Mesendoderm (in vitro differentiated cells): ENCODE results near the gene CIC.

ENCODE experiments used
- DNase-seq: peaks from one replicate; pipeline ENCODE4 v3.0.0; 2013
- H2AK5ac ChIP-seq: 2 replicates; pipeline ENCODE4 v1.6.1; 2013; ENCODE audit warnings: low read length, inconsistent platforms
- H2BK120ac ChIP-seq: 2 replicates; pipeline ENCODE4 v1.6.1; 2013; ENCODE audit warnings: low read depth, mild to moderate bottlenecking, low read length, moderate library complexity, mixed read lengths
- H2BK15ac ChIP-seq: replicated peaks from 2 replicates; pipeline ENCODE4 v1.6.1; 2013; ENCODE audit warnings: low read depth, mild to moderate bottlenecking, moderate library complexity
- H2BK5ac ChIP-seq: 2 replicates; pipeline ENCODE4 v1.6.1; 2013; ENCODE audit warnings: low read length, inconsistent platforms
- H3K18ac ChIP-seq: 2 replicates; pipeline ENCODE4 v1.6.1; 2013; ENCODE audit warnings: mild to moderate bottlenecking, low read length, mixed read lengths
- H3K23ac ChIP-seq: one replicate; pipeline ENCODE4 v1.6.1; 2013; ENCODE audit warnings: low read length
- H3K27ac ChIP-seq: 2 replicates; pipeline ENCODE4 v1.5.1; 2013; ENCODE audit warnings: low read depth, mild to moderate bottlenecking, inconsistent platforms, low read length, moderate library complexity
- H3K27me3 ChIP-seq: 2 replicates; pipeline ENCODE4 v1.6.1; 2013; ENCODE audit warnings: low read length, control low read depth, mild to moderate bottlenecking, inconsistent platforms; ENCODE audit not compliant: insufficient read depth, poor library complexity
- H3K36me3 ChIP-seq: 2 replicates; pipeline ENCODE4 v1.6.1; 2013; ENCODE audit warnings: low read length, inconsistent platforms; ENCODE audit not compliant: control insufficient read depth, insufficient read depth
- H3K4ac ChIP-seq: one replicate; pipeline ENCODE4 v1.6.1; 2013; ENCODE audit warnings: low read depth, mild to moderate bottlenecking, low read length, moderate library complexity
- H3K4me1 ChIP-seq: 2 replicates; pipeline ENCODE4 v1.6.1; 2013; ENCODE audit warnings: low read depth, low read length, inconsistent platforms; ENCODE audit not compliant: control insufficient read depth
- H3K4me2 ChIP-seq: 2 replicates; pipeline ENCODE4 v1.6.1; 2013; ENCODE audit warnings: low read length
- H3K4me3 ChIP-seq: 2 replicates; pipeline ENCODE4 v1.5.1; 2013; ENCODE audit warnings: mild to moderate bottlenecking, low read length
- H3K56ac ChIP-seq: one replicate; pipeline ENCODE4 v1.6.1; 2013; ENCODE audit warnings: low read length
- H3K79me1 ChIP-seq: 2 replicates; pipeline ENCODE4 v1.6.1; 2013; ENCODE audit warnings: low read length, inconsistent platforms
- H3K79me2 ChIP-seq: 2 replicates; pipeline ENCODE4 v1.6.1; 2013; ENCODE audit warnings: mild to moderate bottlenecking, low read length; ENCODE audit not compliant: control insufficient read depth, insufficient read depth
- H3K9ac ChIP-seq: 2 replicates; pipeline ENCODE4 v1.6.1; 2013; ENCODE audit warnings: low read length, inconsistent platforms
- H4K5ac ChIP-seq: one replicate; pipeline ENCODE4 v1.6.1; 2013; ENCODE audit warnings: low read length
- H4K8ac ChIP-seq: one replicate; pipeline ENCODE4 v1.6.1; 2013; ENCODE audit warnings: low read depth, mild to moderate bottlenecking, control low read depth, low read length, moderate library complexity
- WGBS: extraction: QIAGEN DNeasy Blood & Tissue Kit; methylation state at CpG from one replicate; pipeline ENCODE4 v1.1.7; 2013; ENCODE audit warnings: low lambda C conversion rate, missing lambda C conversion rate; ENCODE audit not compliant: insufficient coverage; ENCODE audit errors: extremely low coverage; 5-methylcytosine and 5-hydroxymethylcytosine counted together

CIC gene

GRCh38 chr19:42272535-42272897, 3.5 kb downstream of the CIC start:
- no peaks in the 10 kb centered on the region for H3K27me3 ChIP-seq
- peaks cover 2% of the 10 kb centered on the region for H3K4me1 ChIP-seq
- no peak overlapping the region for H3K18ac ChIP-seq
- H4K8ac ChIP-seq = no peak overlapping the region
- no peak for DNase-seq
- H2BK15ac ChIP-seq = no peak overlapping the region
- H3K36me3 ChIP-seq = peaks cover 2% of the 10 kb centered on the region
- H3K79me1 ChIP-seq = peaks cover 7% of the 10 kb centered on the region
- H3K9ac ChIP-seq = no peak overlapping the region
- no peak overlapping the region for H3K56ac ChIP-seq
- no peak overlapping the region for H2BK120ac ChIP-seq
- no peak overlapping the region for H2AK5ac ChIP-seq
- no peak overlapping the region for H3K4ac ChIP-seq
- no peak overlapping the region for H3K27ac ChIP-seq
- H3K23ac ChIP-seq = no peak overlapping the region
- no peak overlapping the region for H3K4me3 ChIP-seq
- no peaks in the 10 kb centered on the region for H3K79me2 ChIP-seq
- no peak overlapping the region for H3K4me2 ChIP-seq
- H2BK5ac ChIP-seq = no peak overlapping the region
- WGBS = no CpG with 5 or more reads among the region's 9 CpGs
- no peak overlapping the region for H4K5ac ChIP-seq

- no peaks in the 10 kb centered on the region for H3K27me3 ChIP-seq
- H2BK5ac ChIP-seq = no peak overlapping the region
- no peak overlapping the region for H3K56ac ChIP-seq
- no peak overlapping the region for H3K23ac ChIP-seq
- H2BK120ac ChIP-seq = no peak overlapping the region
- no CpG with 5 or more reads among the region's 23 CpGs for WGBS
- no peak overlapping the region for H3K4me3 ChIP-seq
- H3K4me2 ChIP-seq = no peak overlapping the region
- H3K4ac ChIP-seq = no peak overlapping the region
- peaks cover 2% of the 10 kb centered on the region for H3K4me1 ChIP-seq
- no peak overlapping the region for H4K5ac ChIP-seq
- H3K18ac ChIP-seq = no peak overlapping the region
- no peak overlapping the region for H3K9ac ChIP-seq
- H3K79me2 ChIP-seq = no peaks in the 10 kb centered on the region
- no peak for DNase-seq
- peaks cover 2% of the 10 kb centered on the region for H3K36me3 ChIP-seq
- H3K27ac ChIP-seq = no peak overlapping the region
- H3K79me1 ChIP-seq = peaks cover 7% of the 10 kb centered on the region
- no peak overlapping the region for H2BK15ac ChIP-seq
- no peak overlapping the region for H4K8ac ChIP-seq
- H2AK5ac ChIP-seq = no peak overlapping the region
Measured at GRCh38 chr19:42272989-42273406, 3.9 kb downstream of the CIC start.

GRCh38 chr19:42273407-42274064, 4.5 kb downstream of the CIC start:
- H2BK5ac ChIP-seq = no peak overlapping the region
- H2AK5ac ChIP-seq = no peak overlapping the region
- H3K4ac ChIP-seq = no peak overlapping the region
- peaks cover 2% of the 10 kb centered on the region for H3K36me3 ChIP-seq
- H3K27me3 ChIP-seq = no peaks in the 10 kb centered on the region
- H3K4me1 ChIP-seq = peaks cover 2% of the 10 kb centered on the region
- H3K56ac ChIP-seq = no peak overlapping the region
- H3K4me2 ChIP-seq = no peak overlapping the region
- no peak overlapping the region for H3K18ac ChIP-seq
- no peak for DNase-seq
- WGBS = no CpG with 5 or more reads among the region's 43 CpGs
- H2BK15ac ChIP-seq = no peak overlapping the region
- H2BK120ac ChIP-seq = no peak overlapping the region
- no peak overlapping the region for H4K8ac ChIP-seq
- no peak overlapping the region for H3K4me3 ChIP-seq
- H3K9ac ChIP-seq = no peak overlapping the region
- H3K23ac ChIP-seq = no peak overlapping the region
- no peak overlapping the region for H3K27ac ChIP-seq
- H4K5ac ChIP-seq = no peak overlapping the region
- H3K79me2 ChIP-seq = no peaks in the 10 kb centered on the region
- H3K79me1 ChIP-seq = peaks cover 7% of the 10 kb centered on the region

- H3K27me3 ChIP-seq = no peaks in the 10 kb centered on the region
- no peak overlapping the region for H4K5ac ChIP-seq
- H3K4me3 ChIP-seq = no peak overlapping the region
- DNase-seq = no peak
- H3K27ac ChIP-seq = no peak overlapping the region
- no peak overlapping the region for H2BK120ac ChIP-seq
- no CpG with 5 or more reads among the region's 22 CpGs for WGBS
- H2BK15ac ChIP-seq = no peak overlapping the region
- no peak overlapping the region for H2AK5ac ChIP-seq
- H2BK5ac ChIP-seq = no peak overlapping the region
- H3K79me1 ChIP-seq = peaks cover 7% of the 10 kb centered on the region
- H3K36me3 ChIP-seq = peaks cover 2% of the 10 kb centered on the region
- H3K4me1 ChIP-seq = peaks cover 2% of the 10 kb centered on the region
- no peak overlapping the region for H3K23ac ChIP-seq
- H3K18ac ChIP-seq = no peak overlapping the region
- no peak overlapping the region for H3K56ac ChIP-seq
- H3K9ac ChIP-seq = no peak overlapping the region
- H3K4ac ChIP-seq = no peak overlapping the region
- H3K79me2 ChIP-seq = no peaks in the 10 kb centered on the region
- H3K4me2 ChIP-seq = no peak overlapping the region
- H4K8ac ChIP-seq = no peak overlapping the region
Measured at GRCh38 chr19:42274065-42274682, 5.1 kb downstream of the CIC start.

- no peak overlapping the region for H3K4me3 ChIP-seq
- H3K56ac ChIP-seq = no peak overlapping the region
- H4K5ac ChIP-seq = no peak overlapping the region
- no peaks in the 10 kb centered on the region for H3K27me3 ChIP-seq
- no peak overlapping the region for H2AK5ac ChIP-seq
- H3K79me2 ChIP-seq = no peaks in the 10 kb centered on the region
- no peak overlapping the region for H3K9ac ChIP-seq
- no peak overlapping the region for H2BK120ac ChIP-seq
- no peak overlapping the region for H4K8ac ChIP-seq
- peaks cover 2% of the 10 kb centered on the region for H3K36me3 ChIP-seq
- WGBS = no CpG with 5 or more reads among the region's 7 CpGs
- H3K27ac ChIP-seq = no peak overlapping the region
- H3K79me1 ChIP-seq = peaks cover 2% of the 10 kb centered on the region
- H3K23ac ChIP-seq = no peak overlapping the region
- H2BK15ac ChIP-seq = no peak overlapping the region
- H2BK5ac ChIP-seq = no peak overlapping the region
- H3K4me2 ChIP-seq = no peak overlapping the region
- DNase-seq = no peak
- H3K18ac ChIP-seq = no peak overlapping the region
- no peak overlapping the region for H3K4ac ChIP-seq
- H3K4me1 ChIP-seq = no peaks in the 10 kb centered on the region
Measured at GRCh38 chr19:42275103-42275502, 6.1 kb downstream of the CIC start.

GRCh38 chr19:42275517-42275916, 6.5 kb downstream of the CIC start:
- Histone ChIP-seq H2BK5ac (no peak overlapping the region), H3K27ac (no peak overlapping the region), H3K4me2 (no peak overlapping the region), H3K18ac (no peak overlapping the region), H3K56ac (no peak overlapping the region), H3K4me3 (no peak overlapping the region), H4K5ac (no peak overlapping the region), H3K79me2 (no peaks in the 10 kb centered on the region), H2BK15ac (no peak overlapping the region), H3K27me3 (no peaks in the 10 kb centered on the region), H4K8ac (no peak overlapping the region), H3K23ac (no peak overlapping the region), H3K79me1 (peaks cover 2% of the 10 kb centered on the region), H3K4ac (no peak overlapping the region), H2BK120ac (no peak overlapping the region), H2AK5ac (no peak overlapping the region), H3K36me3 (peaks cover 2% of the 10 kb centered on the region), H3K4me1 (no peaks in the 10 kb centered on the region), H3K9ac (no peak overlapping the region)
- WGBS = no CpG with 5 or more reads among the region's 3 CpGs
- DNase-seq = no peak
